ENCODE measurements around the gene MRPS6.

MRPS6 gene

DNA sequence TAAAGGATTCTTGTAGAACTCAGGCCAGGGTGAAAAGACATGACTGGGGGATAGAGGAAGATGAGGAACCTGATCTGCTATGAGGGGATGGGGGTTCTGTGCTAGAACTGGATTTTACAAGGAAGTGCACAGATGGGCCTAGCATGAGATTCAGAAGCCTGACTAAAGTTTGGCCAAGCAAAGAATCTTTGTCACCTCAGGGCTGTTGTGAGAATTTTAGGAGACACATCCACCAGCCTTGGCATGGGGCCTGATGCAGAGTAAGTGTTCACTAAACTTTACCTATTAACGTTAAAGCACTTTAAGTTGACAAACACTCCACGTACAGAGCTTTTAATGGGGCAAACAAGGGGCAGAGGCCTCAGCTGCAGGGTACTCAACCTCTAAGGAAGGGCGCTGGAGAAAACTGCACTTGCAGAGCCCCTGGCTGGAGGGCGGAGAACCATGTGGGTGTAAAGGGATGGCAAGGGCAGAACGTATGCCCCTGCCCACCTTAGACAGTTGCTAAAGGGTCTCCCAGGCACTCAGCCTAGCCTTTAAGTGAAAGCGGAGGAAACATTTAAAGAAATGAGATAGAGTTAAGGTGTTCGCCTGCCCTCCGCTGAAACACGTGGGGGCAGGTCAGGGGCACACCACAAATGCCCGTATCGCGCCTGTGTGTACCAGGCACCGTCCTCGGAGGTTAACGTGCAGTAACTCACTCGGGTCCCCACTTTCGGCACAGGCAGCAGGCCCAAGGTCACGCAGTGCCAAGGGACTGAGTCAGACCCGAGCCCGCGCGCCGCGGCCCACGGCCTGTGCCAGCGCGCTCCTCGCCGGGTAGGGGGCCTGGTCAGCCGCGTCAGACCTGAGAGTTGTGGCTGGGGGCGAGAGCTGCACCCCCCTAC lies 990 bp upstream of the MRPS6 start:
- no peak for DNase-seq

DNA sequence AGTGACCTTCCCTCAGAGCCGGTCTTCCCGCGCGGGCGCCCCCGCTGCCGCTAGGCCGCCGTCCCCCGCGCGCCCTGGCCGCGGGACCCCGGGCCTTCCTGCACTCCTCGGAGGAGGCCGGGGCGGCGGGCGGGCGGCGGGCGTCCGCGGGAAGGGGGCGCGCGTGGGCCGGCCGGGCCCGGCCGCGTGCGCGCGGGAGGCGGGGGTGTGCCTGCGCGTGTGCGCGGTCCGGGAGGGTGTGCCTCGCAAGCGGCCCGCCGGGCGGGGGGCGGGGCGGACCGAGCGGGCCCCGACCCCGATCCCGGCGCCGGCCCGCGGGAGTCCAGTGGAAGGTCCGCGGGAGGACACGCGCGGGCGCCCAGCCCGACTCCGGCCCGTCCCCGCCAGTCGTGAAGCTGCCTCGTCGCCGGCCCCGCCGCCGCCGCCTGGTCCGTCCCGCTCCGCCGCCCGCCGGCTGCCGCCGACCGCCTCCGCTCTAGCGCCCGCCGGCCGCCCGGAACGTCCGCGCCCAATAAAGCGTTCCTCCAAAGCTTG lies 438 bp downstream of the MRPS6 start:
- DNase-seq = peak; percentile 28

DNA sequence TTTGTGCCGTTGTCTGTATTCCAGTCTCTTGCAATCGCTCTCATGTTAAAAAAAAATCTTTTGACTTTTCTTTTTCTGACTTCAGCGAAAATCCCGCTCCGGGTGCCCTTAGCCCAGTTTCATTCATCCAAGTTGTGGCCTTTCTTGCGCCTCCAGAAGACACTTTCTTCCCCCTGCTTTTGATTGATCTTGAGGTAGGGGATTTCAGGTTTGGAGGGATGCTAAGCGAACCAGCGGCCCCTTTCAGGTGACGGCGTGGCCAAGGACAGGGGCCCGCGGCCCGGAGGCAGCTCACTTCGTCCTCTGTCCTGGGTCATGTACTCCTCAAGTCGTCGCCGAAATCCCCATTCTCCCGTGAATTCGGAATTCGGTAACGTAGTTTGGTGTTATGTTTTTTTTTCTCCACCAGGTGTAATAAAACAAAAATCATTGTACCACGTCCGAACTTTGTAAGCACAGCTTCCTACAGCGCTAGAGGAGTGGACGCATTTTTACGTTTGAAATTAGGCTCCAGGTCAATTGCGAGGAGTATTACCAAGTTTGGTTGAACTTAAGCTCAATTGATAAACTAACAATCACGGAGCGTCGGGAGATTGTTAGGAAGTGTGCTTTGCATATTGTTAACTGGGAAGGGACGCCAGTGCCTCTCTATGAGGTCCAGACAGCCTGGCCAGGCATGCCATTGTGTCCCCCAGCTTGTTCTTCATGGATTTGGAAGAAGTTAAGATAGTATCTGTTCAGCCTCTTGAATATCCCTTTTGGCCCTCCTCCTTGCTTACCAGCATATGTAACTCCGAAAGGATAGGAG lies 1.1 kb downstream of the MRPS6 start:
- DNase-seq = no peak

DNA sequence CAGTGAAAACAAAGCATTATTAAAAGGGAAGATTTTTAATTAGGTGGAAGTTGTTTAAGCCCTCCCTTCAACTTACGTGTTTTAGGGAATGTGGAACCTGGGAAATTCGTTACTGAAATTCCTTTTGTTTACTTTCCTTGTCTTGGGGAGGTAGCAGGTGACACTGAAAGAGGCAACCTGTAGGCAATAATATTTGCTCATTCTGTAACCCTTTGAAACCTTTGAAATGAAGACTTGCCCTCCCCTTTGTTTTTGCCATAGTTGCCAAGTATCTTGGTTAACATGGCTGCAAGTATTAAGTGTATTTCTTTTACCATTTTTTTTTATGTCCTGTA lies 1.7 kb downstream of the MRPS6 start:
- no peak for DNase-seq

DNA sequence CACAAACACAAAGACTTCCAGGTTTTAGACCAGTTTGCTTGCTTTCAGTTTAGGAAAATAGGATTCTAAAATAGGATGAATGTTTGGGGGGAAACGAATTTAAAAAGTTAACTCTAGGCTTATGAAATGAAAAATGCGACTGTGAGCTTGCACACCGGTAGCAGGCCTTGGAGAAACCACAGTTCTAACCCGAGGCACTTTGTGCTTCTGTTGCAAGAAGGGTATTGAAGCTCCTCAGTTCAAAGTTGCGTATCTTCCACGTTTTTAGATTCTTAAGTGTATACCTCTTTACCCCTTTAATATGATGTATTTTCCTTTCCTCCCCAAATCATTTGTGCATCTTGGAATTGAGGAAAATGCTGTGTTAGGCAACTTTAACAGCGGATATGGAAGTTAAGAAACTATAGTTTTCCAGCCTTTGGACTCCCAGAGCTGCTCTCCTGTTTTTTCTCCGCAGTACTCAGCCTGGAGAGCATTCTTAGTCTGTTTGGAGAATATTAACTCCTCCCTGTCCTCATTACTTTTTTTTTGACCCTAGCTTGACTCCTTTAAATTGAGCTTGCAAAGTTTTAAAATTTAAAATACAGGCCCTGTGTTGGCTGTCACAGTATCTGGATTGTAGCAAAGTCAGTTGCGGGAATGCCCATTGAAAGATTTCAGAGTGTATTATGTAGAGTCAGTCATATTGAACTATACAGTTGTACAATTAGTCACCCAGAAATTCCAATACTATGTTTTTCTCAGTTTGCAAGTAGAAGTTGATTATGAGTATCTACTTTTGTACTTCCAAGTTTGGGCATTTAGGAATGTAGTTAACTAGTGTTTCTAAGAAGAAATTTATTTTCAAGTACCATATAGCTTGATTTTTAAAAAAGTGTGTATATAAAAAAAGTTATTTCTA lies 2.6 kb downstream of the MRPS6 start:
- no peak for DNase-seq

DNA sequence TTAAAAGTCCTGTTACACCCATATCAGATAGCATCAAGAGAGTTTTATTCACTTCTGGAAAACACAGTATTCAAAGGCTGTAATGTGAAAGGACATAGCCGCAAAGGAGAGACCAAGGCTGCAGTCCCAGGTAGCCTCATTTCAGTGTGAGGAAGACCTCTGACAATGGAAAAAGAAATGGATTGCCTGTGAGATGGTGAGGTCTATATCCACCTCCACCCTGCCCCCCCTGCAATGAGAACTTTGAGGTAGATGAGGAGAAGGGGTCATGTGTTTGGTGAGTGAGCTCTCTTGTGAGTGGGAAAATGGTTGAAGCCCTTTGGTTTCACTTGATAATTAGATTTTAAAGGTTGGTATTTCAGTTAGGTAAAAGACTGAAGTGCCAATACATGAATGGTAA lies 3.5 kb downstream of the MRPS6 start:
- DNase-seq = no peak

DNA sequence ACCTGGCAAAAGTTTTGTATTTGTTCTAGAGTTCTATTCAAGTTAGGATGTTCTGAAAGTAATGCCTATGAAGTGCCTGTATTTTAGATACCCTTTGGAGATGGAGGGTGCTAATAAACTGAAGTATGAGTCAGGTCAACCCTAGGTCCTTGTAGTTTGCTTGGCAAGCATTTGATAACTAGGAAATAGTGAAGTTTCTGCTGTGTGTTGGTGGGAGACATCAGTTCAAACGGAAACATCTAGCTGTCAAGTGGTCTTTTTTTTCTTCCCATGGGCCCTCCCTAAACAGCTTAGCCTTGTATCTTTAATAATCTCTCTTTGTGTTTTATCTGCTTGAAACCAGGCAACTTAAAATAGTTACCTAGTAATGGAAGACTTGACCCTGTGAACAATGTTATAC lies 4.5 kb downstream of the MRPS6 start:
- DNase-seq = no peak

DNA sequence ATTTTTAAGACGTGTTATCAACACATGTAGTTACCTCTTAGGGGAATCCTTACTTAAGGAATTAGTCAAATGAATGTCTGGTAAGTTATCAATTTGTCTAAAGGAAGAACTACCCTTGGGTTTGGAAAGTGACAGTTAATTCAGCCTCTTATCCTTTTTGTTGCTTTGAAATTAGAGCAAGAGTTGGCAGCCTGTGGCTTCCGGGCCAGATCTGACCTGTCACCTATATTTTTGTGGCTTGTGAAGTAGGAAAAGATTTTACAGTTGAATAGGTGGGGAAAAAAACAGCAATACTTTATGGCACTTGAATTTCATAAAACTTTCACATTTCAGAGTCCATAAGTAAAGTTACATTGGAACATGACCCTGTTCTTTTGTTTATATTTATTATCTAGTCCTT lies 5.5 kb downstream of the MRPS6 start:
- no peak for DNase-seq

DNA sequence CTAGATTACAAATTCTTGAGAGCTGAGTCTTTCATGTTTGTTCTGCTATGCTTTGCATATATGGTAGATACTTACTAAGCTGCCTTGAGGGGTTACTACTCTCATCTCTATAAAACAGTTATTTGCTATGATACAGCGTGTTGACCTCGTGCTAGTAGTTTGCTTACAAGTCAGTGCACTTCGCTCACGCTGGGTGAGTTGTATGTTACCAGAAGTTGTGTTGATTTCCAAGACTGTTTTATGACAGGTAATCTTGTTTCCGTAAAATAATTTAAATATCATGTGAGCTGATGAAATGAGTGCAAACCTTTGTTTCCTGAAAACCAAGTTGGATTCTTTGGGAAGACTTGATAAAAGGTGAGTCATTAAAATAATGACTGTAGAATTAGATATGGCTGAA lies 7.3 kb downstream of the MRPS6 start:
- no peak for DNase-seq

DNA sequence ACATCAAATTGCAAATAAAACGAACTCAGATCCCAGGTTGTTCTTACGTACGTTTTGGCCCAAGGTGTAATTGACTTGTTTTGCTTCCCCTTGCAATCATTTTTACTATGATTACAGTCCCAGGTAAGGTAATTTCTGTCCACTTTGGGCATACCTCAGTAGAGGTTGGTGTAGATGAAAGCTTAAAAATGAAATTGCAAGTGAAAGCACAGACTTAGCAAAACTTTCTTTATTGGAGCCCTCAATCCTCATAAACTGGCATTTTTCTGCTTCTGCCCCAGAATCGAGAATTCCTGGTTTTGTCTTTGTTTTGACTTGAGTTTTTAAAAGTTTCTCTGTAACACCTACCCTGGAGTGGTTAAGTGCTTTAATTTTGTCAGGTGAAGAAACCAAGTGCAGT lies 9.4 kb downstream of the MRPS6 start:
- DNase-seq = no peak

DNA sequence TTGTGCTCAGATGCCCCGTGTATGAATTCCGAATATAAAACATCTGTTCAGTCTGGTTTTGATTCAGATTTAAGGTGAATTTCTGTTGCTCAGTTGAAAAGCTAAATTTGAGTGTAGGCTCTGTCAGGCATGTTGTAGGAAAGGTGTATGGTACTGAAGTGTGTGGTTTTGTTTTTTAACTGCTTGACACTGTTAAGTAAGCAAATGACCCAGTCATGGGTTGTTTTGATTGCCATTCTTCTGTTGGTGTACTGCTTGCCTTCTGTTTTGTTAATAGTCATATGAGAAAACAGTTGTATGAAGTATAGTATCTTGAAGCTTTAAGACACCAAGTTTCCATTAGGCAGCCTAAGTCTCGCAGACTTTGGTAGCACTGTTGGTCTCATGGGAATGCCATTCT lies 10.0 kb downstream of the MRPS6 start:
- no peak for DNase-seq

DNA sequence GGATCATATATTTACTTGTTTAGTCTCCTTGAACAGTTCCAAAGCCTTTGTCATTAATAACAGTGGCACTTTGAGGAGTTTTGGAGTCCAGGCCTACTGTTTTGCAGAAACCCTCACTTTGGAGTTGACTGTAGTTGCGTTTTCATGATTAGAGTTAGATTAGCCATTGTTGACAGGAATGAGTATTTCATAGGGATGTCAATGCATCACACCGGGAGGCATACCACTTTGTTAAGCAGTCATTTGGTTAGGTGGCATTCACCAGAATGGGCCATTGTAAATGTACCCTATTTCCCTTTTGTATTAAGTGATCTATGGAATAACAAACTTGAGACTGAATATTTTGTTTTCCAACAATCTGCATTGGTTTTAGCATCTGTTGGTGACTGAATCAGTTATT lies 11.8 kb downstream of the MRPS6 start:
- no peak for DNase-seq

DNA sequence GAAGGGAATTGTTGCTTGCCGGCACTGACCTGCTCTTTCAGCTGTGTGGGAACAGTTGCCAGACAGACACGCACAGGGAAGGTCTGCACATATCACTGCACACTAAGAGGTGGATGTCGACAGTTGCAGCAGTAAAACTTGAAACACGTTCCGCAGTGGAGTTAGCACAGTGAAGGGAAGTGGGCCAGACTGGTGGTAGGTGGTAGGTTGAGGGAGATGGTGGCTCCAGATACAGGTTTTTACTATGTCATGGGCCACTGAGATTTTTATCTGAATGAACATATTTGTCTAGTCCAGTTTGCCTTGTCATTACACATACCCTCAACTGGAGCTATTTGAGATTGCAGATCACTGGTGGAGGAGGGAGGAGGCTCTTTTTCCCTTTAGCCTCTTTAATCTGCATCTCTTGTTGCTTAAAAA lies 13.5 kb downstream of the MRPS6 start:
- no peak for DNase-seq

DNA sequence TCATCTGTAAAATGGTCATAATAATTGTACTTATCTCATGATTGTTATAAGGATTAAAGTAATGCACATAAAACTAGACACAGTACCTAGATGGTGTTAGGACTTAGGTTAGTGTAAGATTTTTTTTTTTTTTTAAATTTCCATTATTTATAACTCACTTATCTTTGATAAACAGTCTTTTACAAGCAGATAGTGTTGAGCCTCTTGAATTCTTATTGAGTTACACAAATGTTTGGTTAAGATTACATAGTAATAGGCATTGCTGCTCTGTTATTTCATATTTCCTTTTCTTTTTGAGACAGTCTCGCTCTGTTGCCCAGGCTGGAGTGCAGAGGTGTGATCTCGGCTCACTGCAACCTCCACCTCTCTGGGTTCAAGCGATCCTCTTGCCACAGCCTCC lies 15.4 kb downstream of the MRPS6 start:
- DNase-seq = no peak

DNA sequence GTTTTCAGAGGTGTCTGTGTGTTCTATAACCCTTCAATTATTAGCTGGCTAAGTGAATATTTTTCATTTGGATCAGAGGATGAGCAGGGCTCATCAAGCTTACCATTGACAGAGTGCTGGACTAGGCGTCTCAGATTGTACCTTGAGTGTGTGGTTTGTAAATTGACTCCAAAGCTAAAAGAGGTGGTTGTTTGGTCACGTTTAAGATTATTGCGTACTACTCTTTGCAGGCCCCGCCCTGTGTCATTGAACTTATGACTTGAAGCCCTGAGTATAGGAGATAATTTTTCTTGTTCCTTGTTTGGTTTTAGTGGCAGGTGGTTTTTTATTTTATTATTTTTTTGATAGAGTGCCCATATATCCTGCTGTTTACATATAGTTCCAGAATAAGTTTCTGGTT lies 17.7 kb downstream of the MRPS6 start:
- no peak for DNase-seq

DNA sequence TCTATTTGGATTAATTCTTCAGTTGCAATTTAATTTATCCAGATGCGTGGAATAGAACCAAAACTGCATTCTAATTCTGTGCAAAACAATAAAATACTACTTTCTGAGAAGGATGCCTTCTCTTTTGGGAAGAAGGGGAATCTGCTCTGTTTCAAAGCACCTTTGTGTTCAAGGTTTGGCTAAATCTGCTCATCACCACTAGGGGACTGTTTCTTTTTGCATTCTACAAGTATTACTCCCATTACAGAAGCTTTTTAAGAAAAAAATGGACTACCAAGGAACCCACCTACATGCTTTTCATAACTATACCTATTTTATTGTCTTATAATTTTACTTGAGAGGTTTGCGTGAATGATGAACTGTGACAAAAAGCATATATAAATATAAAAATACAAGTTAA lies 18.2 kb downstream of the MRPS6 start:
- DNase-seq = no peak

DNA sequence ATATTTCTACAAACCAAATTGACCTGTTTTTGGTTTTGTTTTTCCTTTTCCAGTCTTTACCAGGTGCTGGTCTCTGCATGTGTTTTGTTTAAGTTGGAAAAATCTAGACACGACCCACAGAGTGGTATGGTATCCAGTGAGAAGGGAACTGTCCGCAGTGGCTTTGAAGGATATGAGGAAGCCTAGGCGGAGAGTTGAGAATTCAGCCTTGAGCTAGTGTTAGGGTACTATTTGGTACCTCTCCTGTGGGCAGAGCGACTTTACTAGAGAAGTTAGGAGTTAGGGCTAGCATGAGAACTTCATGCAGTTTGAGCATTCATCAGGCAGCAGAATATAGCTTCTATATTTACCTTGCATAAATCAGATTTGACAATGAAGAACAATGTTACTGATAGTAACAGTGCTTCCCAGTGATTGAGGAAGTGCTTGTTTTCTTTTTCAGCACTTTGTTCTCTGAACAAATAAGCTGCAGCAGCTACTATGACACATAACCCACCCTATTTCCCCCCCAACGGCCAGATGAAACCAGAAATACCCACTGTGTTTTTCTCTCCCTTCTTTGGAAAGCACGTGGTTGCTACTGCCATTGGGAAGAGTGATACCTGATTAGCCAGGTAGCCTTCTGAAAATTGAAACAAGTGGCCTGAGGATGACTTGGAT lies 19.0 kb downstream of the MRPS6 start:
- no peak for DNase-seq

DNA sequence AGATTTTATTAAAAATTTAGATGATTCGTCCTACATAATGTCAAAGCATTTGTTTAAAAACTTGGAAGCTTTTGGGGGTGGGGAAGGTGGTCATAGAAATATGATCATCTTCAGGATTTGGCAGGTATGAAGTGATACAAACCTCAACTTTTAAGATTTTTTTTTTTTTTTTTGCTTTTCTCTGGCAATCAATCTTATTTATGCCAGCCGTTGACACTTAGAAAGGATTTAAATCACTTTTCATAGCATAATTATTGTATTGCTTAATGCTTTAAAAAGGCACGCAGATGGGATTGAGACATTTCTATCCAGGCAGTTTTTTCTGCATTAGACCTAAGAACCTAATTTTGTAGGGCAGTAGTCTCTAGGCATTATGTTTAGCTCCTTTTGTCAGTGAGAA lies 19.7 kb downstream of the MRPS6 start:
- DNase-seq = no peak

DNA sequence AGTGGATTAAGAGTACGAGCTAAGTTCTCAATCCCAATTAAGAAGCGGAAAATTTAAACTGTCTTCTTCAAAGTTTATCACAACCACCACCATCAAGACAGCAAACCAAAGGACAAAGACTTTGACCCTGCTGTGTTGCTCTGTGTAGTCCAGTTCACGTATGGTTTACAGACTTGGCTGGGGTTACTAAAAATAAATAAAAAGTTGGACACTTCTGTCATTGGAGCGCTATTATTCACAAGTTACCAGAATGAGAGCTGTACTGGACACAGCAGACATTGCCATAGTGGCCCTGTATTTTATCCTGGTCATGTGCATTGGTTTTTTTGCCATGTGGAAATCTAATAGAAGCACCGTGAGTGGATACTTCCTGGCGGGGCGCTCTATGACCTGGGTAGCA lies 21.6 kb downstream of the MRPS6 start:
- no peak for DNase-seq

DNA sequence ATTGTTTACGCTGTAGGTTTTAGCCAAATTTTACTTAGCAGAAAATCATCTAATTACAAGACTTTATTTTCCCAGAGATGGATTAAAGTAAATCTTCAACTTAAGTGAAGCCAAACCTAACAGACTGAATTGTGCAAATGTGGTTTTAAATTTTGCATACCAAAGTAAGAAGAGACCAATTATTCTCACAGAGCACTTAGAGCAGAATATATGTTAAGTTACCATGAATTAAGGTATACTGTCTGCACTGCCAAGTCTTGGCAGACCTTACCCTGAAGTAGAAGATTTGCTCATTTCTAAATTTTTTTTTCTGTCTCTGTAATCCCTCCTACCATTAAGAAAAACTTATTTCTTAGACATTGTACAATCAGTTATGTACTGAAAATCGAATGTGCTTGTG lies 24.1 kb downstream of the MRPS6 start:
- DNase-seq = no peak

DNA sequence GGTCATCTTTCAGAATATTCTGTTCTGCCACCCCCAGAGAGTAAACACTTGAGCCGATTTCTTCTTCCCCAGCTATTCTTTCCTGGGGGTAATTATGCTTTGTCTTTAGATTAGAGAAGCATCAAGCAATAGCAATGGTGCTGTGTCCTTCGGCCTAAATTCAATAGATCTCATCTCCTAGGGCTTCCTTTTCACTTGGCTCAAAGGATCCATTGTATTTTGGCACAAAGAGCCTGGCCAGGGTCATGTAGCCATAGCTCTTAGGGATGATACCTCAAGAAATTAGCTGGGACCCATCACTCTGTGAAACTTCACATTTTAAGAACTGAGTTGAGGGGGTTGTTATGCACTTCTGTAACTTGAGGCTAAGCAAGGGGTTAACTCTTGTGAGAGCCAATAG lies 27.0 kb downstream of the MRPS6 start:
- DNase-seq = no peak

DNA sequence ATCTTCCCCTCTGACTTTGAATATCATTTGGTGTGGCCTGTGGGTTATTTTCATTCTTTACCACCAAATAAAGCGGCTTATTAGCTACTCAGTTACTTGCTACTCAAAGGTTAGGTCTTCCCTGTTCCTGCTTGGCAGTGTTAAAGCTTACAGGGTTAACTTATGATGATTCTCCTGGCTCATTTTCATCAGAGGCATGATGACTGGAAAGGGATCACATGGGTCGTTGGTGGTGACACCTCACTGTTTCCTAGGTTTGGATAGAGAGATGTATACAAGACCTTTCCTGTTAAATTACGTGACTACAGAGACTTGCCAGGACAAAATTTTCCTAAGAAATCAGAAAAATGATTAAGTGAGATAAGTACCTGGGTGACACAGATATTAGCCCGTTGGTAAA lies 27.4 kb downstream of the MRPS6 start:
- DNase-seq = no peak

Measured in activated CD4-positive, alpha-beta T cell treated with anti-CD3 and anti-CD28 coated beads for 1 hour (primary cell).